GM19324 (cell line): ENCODE measurements around the gene FLNB.

Source experiments
- ATAC-seq: cut with Tn5 transposase; IDR thresholded peaks from one replicate; pipeline ENCODE4 v1.9.1; 2021; ENCODE audit warnings: mild to moderate bottlenecking, moderate library complexity; ENCODE audit not compliant: unreplicated experiment, low FRiP score

Gene FLNB

DNA sequence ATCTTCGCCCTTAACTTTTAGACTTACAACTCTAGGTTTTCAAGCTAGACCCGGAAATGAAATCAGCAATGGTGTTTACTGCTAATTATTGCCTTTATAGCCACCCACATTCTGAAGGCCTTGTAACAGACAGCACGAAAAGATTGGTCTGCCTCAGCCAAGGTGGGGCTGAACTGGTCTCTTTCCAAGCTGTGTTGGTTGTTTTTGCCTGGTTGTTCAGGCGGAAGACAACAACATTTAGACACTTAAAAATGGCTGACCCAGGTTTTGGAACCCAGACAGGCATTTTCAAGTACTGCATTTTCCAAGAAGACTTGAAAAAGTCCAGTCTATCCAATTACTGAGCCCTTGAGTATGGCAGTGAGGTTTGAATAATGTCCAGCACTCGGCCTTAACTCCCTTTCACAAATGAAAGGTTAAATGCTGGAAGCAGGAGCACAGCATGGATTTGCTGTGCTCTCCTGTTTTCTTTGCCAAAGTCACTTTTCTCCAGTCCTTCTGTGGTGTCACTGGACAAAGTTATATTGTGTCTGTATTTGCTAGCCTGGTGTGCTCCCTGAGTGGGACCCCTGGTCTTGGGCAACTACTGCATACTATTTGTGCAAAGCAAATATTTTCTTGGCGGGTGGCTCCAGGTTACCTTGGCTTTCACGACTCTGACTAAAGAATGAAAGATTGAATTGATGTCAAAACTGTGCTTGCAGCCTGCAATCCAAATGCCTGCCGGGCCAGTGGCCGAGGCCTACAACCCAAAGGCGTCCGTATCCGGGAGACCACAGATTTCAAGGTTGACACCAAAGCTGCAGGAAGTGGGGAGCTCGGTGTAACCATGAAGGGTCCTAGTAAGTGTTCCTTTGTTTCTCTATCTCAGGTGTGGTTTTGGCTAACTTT, 93.5 kb downstream of the FLNB start:
- ATAC-seq = no peak

- no peak for ATAC-seq
Measured at GRCh38 chr3:58102390-58102750, 94.1 kb downstream of the FLNB start.

DNA sequence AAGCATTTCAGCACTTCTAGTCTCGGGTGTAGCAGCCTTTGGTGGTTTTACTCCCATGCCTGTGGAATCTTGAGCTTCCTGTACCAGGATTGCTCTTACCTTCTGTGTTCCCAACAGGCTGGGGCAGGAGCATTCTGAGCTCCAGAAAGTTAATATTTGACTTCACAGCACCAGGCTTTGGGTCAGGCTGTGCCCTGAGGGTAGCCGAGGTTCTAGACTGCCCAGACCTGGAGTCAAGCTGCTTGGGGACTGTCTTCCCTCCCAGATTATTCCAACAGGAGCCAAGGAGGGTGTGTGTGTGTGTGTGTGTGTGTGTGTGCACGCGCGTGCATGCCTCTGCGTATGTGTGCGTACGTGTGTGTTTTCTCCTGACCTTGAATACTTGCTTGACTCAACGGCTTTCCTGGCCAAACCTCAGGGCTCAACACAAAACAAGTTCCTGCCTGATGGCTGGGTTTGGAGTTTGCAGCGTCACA, 94.8 kb downstream of the FLNB start:
- no peak for ATAC-seq

GRCh38 chr3:58104151-58104550, 95.9 kb downstream of the FLNB start:
- no peak for ATAC-seq

GRCh38 chr3:58104712-58105111, 96.5 kb downstream of the FLNB start:
- ATAC-seq = no peak

DNA sequence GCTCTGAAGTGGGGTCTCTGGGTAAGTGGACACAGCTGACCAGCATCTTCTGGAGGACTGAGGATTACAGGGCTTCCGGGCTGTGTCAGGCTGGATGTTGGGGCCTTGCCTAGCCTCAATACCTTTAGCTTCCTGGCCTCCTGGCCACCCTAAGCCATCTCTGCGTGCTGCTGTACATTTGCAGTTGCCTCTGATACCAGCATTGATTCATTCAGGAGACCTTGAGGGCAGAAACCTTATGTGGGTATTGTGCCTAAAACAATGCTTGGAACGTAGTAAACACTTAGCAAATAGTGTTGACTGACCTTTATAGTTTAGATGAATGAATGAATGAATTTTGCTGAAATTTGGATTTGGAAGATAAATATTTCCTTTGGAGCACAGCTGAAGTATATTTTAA, 97.0 kb downstream of the FLNB start:
- no peak for ATAC-seq

DNA sequence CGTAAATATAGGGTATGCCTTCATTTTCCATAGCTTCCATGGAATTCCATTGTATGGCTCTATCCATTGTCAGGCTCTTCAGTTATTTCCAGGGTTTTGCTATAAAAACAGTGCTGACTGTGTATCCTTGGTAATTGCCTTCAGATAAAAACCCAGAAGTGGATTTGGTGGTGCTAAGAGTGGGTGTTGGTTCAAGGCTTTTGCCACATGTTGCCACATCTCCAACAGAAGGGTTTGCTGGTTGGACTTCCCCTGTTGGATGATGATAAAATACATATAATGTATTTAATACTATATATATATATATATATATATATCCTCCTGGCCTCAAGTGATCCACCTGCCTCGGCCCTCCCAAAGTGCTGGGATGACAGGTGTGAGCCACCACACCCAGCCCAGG, 97.8 kb downstream of the FLNB start:
- no peak for ATAC-seq

DNA sequence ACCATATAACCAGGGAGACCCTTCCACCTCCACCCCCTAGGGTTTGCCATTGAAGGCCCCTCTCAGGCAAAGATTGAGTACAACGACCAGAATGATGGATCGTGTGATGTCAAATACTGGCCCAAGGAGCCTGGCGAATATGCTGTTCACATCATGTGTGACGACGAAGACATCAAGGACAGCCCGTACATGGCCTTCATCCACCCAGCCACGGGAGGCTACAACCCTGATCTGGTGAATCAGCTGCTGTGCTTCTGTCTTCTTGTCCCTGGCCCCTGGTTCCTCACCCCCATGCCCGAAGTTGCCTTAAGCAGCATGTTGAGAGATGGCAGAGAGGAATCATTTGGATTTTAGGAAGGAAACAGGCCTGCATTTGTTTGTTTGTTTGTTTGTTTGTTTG, 98.4 kb downstream of the FLNB start:
- ATAC-seq = no peak

DNA sequence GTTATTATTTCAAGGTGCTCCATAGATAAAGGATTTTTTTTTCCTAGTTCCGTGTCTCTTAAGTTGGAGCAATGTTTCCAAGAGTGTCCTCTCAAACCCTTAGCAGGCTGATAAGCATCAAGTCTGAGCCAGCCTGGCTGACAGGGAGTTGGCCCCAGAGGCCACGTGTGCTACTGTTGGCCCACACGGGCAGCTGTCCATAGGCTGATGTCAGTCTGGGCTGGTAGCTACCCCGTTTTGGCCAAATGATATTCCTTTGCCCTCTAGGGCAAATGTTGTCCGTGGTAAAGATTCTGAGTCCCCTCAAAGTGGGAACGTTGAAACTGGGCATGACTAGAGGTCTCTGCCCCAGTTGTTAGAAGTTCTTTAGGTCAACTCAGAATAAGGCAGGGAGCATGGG, 99.4 kb downstream of the FLNB start:
- ATAC-seq = no peak

DNA sequence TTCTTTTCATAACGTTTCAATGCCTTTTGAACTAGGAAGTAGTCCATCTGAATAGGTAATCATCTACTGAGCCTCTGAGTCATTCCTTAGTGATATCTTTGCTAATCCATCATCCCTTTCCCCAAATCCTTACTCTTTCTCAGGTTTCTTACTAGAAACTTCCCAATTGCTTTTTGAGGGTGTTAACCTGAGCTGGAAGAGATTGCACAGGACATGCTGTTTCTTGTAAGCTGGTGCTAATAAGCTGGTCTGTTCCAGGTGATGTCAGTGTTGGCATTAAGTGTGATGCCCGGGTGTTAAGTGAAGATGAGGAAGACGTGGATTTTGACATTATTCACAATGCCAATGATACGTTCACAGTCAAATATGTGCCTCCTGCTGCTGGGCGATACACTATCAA, 101.5 kb downstream of the FLNB start:
- ATAC-seq = no peak

DNA sequence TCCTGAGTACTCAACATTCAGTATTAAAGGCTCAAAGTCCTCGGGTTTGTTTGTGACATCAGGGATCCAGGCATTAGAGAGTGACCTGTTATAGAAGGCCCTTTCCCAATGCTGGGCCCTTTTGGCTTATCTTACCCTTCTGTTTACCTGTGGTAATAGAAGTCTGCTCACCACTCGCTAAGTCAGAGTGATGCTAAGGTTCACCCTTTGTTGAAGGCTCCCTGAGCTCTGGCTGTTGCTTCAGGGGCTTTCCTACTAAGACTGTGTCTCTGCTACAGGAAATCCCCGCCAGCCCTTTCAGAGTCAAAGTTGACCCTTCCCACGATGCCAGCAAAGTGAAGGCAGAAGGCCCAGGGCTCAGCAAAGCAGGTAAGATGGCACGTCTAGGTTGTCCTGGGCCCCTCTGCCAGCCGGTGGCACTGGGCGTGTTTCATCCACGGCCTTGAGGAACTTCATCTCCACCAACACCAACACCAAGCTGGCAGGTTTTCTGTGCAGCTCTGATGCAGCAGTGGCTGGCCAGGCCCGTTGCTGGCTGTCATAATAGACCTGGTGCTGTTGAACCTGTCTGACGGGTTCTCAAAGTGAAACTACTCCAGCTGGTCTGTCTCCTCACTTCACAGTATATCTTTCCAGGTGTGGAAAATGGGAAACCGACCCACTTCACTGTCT, 103.4 kb downstream of the FLNB start:
- no peak for ATAC-seq

GRCh38 chr3:58112185-58112535, 103.9 kb downstream of the FLNB start:
- no peak for ATAC-seq

- ATAC-seq = no peak
Measured at GRCh38 chr3:58115175-58115574, 107.0 kb downstream of the FLNB start.

- peak; percentile 66 for ATAC-seq
Measured at GRCh38 chr3:58116161-58116955, 108.1 kb downstream of the FLNB start.

- ATAC-seq = peak; percentile 10
Measured at GRCh38 chr3:58116985-58117384, 108.8 kb downstream of the FLNB start.

DNA sequence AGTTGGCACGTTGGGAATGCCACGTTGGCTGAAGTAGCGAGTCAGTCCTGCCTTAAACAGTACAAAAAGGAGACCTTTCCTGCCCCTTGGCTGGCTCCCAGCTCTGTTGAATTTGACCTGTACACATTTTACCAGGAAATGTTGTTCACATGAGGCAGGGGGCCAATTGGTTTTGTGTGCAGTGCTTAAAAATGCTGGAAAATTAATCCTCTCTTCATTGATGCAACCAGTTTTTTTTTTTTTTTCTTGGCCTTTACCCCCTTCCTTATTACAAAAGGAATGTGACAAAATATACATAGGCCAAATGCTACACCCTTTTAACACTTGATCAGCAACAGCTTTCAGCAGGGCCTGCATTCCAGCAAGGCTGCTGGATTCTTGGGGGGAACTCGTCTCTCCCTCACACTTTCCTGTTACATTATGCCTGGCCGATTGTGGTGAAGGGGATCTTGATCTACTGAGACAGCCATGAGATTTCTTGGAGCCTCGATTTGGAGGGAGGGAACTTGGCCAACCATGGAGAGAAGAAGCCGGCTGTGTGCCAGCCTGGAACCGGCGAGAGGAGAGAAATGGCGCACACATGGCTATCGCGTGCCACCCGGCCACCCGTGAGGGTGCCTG, 109.4 kb downstream of the FLNB start:
- ATAC-seq = no peak

DNA sequence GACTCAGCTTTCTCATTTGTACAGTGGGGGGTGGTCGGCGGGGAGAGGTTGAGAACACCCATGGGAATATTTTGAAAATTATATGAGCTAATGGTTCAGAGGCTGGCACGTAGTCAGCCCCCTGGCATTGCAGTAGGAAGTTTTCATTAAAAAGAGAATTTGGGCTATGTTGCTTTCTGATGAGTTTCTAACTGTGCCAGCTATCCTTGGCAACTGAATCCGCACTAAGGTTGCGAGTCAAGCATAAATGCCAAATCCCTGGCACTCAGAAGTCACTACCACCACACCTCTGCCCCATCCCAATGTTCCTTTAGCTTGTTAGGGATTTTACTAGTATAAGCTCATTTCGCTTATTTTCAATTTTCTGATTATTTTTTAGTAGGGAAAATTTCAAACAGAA, 111.0 kb downstream of the FLNB start:
- no peak for ATAC-seq

DNA sequence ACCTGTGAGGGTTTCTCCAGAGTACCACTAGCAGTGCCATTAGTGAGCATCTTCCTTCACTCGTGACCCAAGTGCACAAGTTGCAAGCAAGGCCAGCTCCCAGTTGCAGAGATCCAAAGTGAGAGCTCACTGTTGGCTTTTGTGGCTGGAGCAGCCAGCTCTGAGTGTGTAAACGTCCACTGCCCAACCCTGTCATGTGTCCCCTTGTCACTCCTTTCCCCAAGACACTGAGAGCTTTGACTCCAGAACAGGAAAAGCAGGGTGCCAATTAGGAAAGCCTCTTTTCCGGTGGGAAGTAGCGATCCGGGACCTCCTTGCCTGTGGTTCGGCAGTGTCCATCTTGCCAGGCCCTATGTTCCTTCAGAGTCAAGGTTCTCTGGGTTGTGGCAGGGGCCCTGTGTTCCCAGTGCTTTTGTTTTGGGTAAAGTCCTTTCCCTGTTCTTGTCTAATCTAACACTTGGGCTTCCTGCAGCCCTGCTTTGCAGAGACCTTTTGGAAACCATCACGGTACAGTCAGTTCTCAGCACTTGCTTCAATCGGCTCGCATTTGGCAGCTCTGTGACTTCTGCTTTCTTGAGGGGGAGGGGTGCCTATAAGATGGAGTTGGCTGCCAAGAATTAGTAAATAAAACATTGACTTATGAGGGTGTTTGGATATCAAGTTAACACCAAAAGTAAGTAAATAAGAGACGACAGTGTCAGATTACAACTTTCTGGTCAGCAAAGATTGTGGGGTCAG, 112.0 kb downstream of the FLNB start:
- ATAC-seq = no peak

DNA sequence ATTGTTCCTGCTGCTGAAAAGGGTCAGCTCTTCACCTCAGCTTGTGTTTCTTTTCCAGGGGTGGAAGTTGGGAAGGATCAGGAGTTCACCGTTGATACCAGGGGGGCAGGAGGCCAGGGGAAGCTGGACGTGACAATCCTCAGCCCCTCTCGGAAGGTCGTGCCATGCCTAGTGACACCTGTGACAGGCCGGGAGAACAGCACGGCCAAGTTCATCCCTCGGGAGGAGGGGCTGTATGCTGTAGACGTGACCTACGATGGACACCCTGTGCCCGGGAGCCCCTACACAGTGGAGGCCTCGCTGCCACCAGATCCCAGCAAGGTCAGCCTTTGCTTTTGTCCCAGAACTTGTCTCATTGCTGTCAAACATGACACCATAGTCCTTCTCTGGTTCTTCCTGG, 113.0 kb downstream of the FLNB start:
- no peak for ATAC-seq
